D721Med (cell line): Measurements from ENCODE around the gene BCL2.

Experiments
- DNase-seq: peaks from one replicate; pipeline ENCODE4 v3.0.0; 2011; ENCODE audit warnings: low spot score; ENCODE audit not compliant: insufficient read length
- FAIRE-seq: peaks from 2 replicates; lab custom pipeline; 2011; peaks lifted over from hg19 to GRCh38; lab: Jason Lieb, UNC
- TF ChIP-seq, protein P1 (sequence below): IDR thresholded peaks from 2 replicates; pipeline ENCODE4 v1.5.1; 2012; ENCODE audit warnings: mild to moderate bottlenecking, control low read depth; ENCODE audit not compliant: insufficient read depth; ENCODE audit errors: missing control alignments

BCL2 gene

DNA sequence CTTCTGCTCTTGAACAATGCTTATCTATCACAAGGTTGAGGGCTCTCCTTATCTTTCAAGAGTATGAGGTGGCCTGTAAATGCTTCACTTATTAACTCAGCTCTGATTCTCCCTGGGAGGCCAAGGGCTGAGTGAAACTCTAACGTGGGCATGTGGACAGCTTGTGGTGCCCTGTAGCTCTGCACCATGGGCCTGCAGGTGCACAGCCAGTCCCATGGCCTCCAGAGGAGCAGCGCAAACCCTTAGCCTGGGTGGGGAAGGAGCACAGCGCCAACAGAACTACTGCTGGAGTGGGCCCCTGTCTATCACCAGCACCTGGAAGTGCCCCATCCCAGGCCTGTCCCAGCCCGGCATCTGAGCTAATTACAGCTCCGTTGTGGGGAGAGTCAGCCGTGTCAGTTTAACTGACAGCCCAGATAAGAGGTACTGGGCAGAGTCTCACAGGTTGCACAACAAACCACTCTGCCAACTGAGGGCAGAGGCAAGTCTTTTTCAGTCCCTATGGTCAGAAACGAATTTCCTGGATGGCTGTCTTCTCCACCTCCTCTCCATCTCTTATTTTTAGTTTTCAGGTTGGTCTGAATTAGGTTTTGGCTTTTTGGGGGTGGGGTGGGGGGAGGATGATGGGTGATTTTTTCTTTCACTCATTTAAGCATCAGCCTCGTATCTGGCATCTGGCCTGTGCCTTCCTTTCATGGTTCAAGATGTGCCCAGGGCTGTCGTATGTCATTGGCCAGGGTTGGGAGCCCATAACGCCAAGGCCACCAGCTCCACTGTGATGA is 219.5 kb downstream of the BCL2 start:
- DNase-seq (no peak), FAIRE-seq (peak; percentile 32)
- TF ChIP-seq, protein P1, sequence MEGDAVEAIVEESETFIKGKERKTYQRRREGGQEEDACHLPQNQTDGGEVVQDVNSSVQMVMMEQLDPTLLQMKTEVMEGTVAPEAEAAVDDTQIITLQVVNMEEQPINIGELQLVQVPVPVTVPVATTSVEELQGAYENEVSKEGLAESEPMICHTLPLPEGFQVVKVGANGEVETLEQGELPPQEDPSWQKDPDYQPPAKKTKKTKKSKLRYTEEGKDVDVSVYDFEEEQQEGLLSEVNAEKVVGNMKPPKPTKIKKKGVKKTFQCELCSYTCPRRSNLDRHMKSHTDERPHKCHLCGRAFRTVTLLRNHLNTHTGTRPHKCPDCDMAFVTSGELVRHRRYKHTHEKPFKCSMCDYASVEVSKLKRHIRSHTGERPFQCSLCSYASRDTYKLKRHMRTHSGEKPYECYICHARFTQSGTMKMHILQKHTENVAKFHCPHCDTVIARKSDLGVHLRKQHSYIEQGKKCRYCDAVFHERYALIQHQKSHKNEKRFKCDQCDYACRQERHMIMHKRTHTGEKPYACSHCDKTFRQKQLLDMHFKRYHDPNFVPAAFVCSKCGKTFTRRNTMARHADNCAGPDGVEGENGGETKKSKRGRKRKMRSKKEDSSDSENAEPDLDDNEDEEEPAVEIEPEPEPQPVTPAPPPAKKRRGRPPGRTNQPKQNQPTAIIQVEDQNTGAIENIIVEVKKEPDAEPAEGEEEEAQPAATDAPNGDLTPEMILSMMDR = no peak

DNA sequence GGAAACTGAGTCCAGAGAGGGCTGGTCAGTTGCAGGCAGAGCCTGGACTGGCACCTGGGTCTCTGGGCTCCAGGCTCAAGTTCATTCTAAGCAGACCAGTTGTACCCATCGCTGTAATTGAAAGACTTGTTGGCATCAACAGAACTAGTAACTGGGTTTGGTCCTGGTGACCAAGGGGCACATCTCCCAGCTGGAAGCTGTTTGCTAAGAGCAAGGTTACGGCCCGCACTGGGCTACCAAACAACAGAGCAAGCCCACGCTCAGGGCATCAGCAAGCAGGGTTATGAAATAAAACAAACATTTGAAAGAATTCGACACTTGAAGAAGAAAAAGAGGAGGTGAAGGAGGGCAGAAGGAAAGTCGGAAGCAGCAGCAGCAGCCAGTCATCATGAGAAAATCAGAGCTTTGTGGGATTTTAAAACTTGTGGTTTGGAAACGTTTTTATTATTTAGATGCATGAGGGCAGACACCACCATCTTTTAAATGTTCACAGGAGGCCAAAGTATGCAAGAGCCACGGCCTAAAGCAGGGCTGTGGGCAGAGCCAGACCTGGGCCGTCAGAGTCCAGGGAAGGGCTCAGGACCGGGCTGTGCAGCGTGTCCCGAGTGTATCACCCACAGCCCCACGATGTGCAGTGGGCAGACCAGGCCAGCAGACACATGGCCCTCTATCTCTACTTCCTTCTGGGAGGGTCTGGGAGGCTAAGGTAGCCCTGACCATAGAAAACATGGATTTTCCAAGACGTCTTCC is 220.3 kb downstream of the BCL2 start:
- no peak for FAIRE-seq
- TF ChIP-seq, protein P1 = no peak
- no peak for DNase-seq

DNA sequence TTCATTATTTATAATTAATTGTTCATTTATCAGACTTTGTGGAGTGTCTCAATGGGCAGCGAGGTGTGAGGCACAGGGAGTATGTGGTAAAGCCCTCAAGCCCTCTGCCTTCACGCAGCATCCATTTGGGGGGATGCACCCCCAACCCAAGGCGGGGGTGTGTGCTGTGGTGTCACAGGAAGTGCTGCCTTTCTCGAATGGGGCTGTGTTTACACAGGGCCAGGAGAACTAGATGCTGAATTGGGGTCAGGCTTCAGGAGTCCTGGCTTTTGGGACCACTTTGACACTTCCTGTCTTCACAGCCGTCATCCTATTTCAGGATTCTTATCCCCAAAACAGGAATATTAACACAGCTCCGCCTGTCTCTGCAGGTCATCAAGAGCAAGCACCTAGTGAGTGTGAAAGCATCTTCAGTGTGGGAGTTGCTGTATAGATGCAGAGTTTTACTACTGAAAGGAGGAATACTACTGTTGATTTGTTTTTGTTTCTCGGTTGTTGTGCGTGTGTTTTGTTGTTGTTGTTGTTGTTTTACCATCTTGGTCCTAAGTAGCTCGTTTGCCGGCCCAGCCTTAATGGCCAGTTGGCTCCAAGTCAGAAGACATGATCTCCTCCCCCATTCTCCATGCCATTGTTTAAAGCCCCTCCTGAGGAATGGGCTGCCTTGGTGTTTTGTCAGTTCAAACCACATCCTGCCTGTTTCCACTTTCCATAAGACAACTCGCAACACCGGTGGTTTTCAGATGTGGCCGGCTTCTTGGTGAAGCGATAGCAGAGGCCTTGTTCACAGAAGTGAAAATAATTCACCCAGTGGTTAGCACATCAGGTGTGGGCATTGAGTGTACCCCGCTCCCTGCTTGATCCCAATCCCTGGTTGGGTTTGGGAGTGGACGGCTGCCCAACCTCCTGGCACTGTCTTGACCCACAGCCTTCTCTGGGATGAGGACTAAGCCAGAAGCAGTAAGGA is 221.3 kb downstream of the BCL2 start:
- TF ChIP-seq, protein P1 = no peak
- DNase-seq (no peak), FAIRE-seq (peak; percentile 56)

DNA sequence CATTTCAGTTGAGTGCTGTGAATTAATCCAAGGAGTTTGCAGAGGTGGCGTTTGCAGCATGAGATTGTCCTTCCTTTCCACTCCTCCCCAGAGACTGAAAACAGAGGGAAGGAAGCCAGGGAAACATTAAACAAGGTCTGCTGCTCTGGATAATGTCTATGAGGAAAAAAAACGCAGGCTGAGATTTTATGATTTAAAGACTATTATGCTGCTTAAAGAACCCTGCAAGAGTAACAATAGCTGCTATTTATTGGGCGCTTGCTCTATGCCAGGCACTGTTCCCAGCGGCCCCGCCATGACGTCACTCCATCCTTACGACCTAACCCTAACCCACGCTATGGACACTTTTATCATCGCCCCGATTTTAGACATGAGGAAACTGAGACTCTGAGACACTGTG is 222.4 kb downstream of the BCL2 start:
- TF ChIP-seq, protein P1 = no peak
- no peak for DNase-seq
- peak; percentile 79 for FAIRE-seq

DNA sequence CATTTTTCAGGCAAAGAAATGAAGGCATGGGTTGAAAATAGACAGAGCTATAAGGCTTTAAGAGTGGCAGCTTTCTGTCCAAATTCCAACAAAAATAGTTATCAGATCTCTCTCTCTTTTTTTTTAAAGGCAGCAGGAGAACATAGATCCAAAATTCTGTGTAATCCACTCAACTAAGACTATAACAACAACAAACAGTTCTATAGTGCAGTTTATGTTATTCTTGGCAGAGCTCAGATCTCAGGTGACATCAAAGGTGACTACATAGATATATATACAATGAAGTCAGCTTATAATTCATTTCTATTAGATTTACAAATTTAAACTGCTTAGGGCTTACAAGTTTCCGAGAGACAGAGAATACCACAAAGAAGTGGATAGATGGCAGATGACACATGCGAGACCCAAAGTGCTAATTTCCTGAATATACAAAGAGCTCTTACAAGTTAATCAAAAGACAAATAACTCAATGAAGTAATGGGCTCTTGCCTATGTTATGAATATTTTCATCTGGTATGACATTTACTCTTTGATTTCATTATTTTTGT is 223.2 kb downstream of the BCL2 start:
- no peak for DNase-seq
- TF ChIP-seq, protein P1 = no peak
- FAIRE-seq = no peak

DNA sequence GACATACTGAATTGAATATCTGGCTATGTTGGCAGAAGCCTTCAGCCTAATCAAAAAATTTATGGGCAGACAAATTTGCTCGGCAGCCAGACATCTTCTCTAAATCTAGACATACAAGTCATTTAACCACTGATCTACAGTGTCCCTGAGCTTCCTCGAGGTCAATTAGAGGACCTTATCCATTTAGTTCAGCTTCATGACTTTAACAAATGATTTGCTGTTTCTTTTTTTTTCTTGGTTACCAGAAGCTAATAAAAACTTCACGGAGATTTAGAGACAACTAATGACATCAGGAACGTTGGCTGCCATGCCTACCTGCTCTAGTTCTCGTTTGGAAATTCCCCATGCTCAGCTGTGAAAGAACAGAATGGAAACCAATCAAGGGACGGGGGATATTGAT is 223.8 kb downstream of the BCL2 start:
- no peak for DNase-seq
- TF ChIP-seq, protein P1 = no peak
- FAIRE-seq = no peak
